CD4-positive, alpha-beta T cell treated with Interleukin-4 for 4 hours (primary cell): ENCODE results near the gene PSD4.

Experiments
- DNase-seq: peaks from one replicate; pipeline ENCODE4 v3.0.0-alpha.2; 2020

PSD4 gene

GRCh38 chr2:113169586-113169985, 4.2 kb upstream of the PSD4 start:
- no peak for DNase-seq

DNA sequence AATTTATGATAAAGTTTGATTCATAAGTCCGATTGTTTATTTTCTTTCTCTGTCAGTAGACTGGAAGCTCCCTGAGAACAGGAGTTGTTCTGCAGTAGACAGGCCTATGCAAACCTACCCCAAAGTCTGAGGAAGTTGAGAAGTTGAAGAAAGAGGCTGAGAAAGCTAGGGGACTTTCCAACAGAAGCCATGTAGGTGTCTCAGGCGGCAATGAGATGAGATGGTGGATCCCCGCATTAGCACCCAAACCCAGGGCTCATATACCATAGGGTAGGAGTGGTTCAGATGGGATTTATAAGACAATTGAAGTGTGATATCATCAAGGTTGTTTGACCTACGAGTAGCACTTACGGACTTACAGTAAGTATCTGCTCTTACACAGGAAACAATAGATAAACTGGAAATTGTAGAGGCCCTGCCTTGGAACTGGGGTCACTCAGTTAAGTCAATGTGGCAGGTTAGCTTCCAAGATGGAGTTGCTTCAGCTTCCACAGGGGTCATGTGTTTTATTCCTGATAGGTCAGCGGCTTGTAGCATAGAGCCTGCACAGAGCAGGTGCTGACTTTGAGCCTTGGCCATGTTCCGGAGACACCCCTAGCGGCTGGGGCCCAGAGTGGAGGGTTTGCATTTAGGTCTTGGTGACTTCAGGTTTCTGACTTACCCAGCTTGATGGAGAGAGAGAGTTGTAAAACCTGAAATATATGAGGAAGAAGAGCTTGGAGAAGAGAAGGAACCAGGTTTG, 2.3 kb upstream of the PSD4 start:
- DNase-seq: no peak

GRCh38 chr2:113172721-113173541, 840 bp upstream of the PSD4 start:
- DNase-seq: no peak

GRCh38 chr2:113174376-113174750, 592 bp downstream of the PSD4 start:
- no peak for DNase-seq

GRCh38 chr2:113175042-113175628, 1.4 kb downstream of the PSD4 start:
- DNase-seq: peak; percentile 82

GRCh38 chr2:113175736-113176695, 2.2 kb downstream of the PSD4 start:
- DNase-seq: peak; percentile 41

- DNase-seq: no peak
Measured at GRCh38 chr2:113176696-113177355, 3.1 kb downstream of the PSD4 start.

GRCh38 chr2:113178069-113178746, 4.4 kb downstream of the PSD4 start:
- DNase-seq: no peak

GRCh38 chr2:113178891-113179290, 5.1 kb downstream of the PSD4 start:
- DNase-seq: peak; percentile 43

- no peak for DNase-seq
Measured at GRCh38 chr2:113179446-113180045, 5.8 kb downstream of the PSD4 start.

DNA sequence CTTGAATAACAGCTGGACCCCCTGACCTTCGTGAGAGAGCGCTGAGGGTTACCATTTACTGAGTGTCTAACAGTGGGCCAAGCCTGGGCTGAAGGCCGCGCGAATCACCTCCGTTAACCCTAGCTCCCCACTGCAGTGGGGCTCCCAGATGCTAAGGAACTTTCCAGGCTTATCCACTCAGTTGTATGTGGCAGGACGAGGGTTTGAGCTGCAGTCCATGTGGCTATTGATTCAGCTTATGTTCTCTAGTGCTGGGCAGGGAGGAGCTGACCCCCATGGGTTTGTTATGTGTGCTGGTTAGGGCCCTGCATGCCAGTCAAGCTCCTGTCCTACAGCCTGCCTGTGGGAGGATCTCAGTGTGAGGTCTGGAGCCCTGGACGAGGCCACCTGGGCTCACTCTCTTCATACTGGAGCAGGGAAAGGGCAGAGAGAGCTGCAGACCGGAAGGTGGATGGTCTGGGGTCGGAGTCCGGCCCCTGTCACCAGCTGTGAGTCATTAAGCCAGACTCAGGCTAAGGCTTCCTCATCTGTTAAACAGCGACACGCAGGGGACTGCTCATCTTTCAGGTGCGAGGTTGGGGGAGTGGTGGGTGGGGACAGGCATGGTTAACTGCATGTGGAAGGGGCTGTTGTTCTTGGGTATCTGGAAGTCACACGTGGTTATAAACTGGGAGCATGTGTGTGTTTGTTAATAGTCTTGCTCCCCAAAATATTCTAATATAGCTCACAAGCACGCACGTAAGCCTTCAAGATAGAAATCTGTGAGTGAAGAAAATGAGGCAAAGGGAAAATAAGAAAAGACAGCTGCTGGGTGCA, 6.6 kb downstream of the PSD4 start:
- DNase-seq: no peak

DNA sequence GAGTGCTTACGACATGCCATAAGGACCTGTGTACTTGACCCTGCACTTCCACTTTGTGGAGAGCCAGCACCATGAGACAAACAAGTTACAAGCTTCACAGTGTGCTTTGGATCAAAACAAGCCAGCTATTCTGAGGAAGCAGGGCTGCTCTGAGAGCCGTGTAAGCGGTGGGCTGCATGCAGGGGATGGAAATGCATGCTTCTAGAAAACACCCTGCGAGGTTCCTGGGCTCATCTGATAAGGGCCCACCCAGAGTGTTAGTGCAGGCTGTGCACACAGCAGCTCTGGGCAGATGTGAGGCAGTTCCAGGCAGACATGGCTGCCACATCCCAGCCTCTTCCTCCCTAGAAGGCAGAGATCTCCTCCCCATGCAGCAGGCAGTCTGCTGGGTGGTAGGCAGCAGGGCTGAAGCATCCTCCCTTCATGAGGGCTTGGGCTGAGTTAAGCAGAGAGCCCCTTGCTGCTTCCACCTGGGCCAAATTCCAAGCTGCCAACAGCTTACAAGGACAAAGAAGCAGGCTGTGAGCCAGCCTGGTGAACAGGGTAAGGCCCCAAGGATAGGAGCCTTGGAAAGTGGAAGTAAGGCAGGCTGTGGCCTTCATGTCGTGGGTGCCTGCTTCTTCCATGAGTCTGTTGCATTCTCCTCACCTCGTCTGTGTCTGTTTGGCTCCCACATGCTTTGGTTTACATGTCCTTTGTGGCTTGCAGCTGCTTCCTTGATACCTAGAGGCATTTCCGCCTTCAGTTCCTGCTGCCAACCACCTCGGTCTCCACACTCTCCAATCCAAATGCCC, 7.7 kb downstream of the PSD4 start:
- no peak for DNase-seq

GRCh38 chr2:113182471-113183260, 8.9 kb downstream of the PSD4 start:
- no peak for DNase-seq

DNA sequence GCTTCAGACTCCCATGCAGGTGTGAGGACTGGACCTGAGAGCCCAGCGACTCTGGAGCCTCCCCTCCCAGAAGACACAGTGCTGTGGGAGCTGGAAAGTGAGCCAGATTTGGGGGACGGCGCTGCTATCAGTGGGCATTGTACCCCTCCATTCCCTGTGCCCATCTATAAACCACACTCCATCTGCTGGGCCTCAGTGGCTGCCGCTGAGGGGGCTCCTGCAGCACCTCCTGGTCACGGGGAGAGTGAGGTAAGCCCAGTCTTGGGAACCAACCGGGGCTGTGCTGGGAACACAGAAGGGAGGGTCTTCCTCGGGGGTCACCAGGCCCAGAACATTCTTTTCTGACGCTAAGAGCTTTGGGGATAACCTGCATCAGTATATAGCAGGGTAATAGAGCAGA, 9.5 kb downstream of the PSD4 start:
- DNase-seq: no peak

DNA sequence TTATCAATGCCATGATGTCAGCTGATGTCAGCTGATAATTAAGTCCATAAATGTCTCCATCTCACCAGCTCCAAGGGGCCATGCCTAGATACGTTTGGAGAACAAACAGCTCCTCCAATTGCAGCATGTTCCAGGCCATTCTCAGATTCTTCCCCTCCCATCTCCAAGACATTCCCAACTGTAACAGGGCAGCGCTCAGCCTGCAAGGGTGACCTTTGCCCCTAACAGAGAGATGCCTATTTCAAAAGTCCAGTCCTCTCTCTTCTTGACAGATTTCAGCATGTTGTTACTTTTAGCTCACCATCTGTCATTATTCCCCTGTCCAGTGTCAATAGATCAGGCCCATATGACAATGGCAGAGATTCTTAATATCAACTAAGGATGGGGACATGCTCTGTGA, 9.9 kb downstream of the PSD4 start:
- DNase-seq: no peak

GRCh38 chr2:113184531-113185230, 10.9 kb downstream of the PSD4 start:
- no peak for DNase-seq

DNA sequence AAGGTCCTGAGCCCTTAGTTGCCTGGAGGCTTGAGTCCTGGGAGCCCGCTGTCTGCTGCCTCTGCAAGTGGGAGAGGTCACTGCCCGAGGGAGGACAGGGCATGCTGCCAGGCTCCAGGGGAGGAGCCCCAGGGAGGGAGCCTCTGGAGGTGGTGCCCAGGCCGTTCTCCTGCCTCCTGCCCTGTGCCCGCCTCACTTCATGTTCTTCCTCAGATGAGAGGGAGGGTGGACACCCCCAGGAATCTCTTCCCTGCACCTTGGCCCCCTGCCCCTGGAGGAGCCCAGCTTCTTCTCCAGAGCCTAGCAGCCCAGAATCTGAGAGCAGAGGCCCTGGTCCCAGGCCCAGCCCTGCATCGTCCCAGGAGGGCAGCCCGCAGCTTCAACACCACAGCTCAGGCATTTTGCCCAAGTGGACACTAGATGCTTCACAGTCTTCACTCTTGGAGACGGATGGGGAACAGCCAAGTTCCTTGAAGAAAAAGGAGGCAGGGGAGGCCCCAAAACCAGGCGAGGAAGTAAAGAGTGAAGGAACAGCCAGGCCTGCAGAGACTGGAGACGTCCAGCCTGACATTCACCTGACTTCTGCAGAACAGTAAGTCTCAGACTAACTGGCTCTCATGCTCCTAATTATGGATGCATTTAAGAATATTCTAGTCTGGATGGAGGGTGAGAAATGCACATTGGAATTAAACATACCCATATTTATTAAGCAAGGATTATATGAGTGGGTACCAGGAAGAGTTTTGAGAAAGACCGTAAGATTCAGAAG, 12.1 kb downstream of the PSD4 start:
- DNase-seq: no peak
